HUES64 (cell line): ENCODE data around the gene LPP.
"Not testable (repeated sequence)": the region's sequence is repeated elsewhere in the genome, so short reads cannot be mapped to it uniquely, and the experiment has no call there.

Source experiments
- H3K27ac ChIP-seq: 2 replicates; pipeline ENCODE4 v1.7.0; 2013; ENCODE audit warnings: low read depth, low read length, inconsistent platforms
- H3K27me3 ChIP-seq: 2 replicates; pipeline ENCODE4 v1.6.1; 2013; ENCODE audit warnings: mild to moderate bottlenecking, low read length; ENCODE audit not compliant: insufficient read depth
- H3K36me3 ChIP-seq: 2 replicates; pipeline ENCODE4 v1.6.1; 2013; ENCODE audit warnings: mild to moderate bottlenecking, low read length; ENCODE audit not compliant: insufficient read depth
- H3K4me1 ChIP-seq: 2 replicates; pipeline ENCODE4 v1.6.1; 2013; ENCODE audit warnings: mild to moderate bottlenecking, low read length, moderate library complexity; ENCODE audit not compliant: insufficient read depth
- H3K4me3 ChIP-seq: 2 replicates; pipeline ENCODE4 v1.5.1; 2013; ENCODE audit warnings: mild to moderate bottlenecking, low read length, moderate library complexity
- H3K9ac ChIP-seq: 2 replicates; pipeline ENCODE4 v1.6.1; 2013; ENCODE audit warnings: mild to moderate bottlenecking, low read depth, low read length
- H3K9me3 ChIP-seq: 2 replicates; pipeline ENCODE4 v1.6.1; 2013; ENCODE audit warnings: low read depth, low read length; ENCODE audit not compliant: insufficient read depth
- WGBS: fragments of 150-250, 120-280 bp; methylation state at CpG from one replicate; pipeline ENCODE4 v1.1.7; 2013; ENCODE audit warnings: missing lambda C conversion rate; 5-methylcytosine and 5-hydroxymethylcytosine counted together

The LPP gene

GRCh38 chr3:188700918-188701317 is 547.0 kb downstream of the LPP start:
- H3K27ac ChIP-seq, result no peak overlapping the region
- H3K4me1 ChIP-seq, result peaks cover 12% of the 10 kb centered on the region
- H3K9ac ChIP-seq, result no peak overlapping the region
- H3K9me3 ChIP-seq, result no peaks in the 10 kb centered on the region
- H3K27me3 ChIP-seq, result no peaks in the 10 kb centered on the region
- H3K4me3 ChIP-seq, result no peak overlapping the region
- H3K36me3 ChIP-seq, result no peaks in the 10 kb centered on the region

GRCh38 chr3:188701485-188701969 is 547.6 kb downstream of the LPP start:
- Histone ChIP-seq H3K36me3 (no peaks in the 10 kb centered on the region), H3K4me3 (no peak overlapping the region), H3K27me3 (no peaks in the 10 kb centered on the region), H3K9me3 (no peaks in the 10 kb centered on the region), H3K9ac (no peak overlapping the region), H3K4me1 (peaks cover 10% of the 10 kb centered on the region), H3K27ac (no peak overlapping the region)
- WGBS, result 92% methylated on average over 2 of the region's 4 CpGs

- not testable (repeated sequence) for H3K9me3 ChIP-seq, H3K27me3 ChIP-seq, H3K4me1 ChIP-seq, H3K4me3 ChIP-seq, H3K36me3 ChIP-seq, H3K27ac ChIP-seq, H3K9ac ChIP-seq
- 97% methylated on average over 10 of the region's 10 CpGs for WGBS
Observed at GRCh38 chr3:188702028-188702427, 548.1 kb downstream of the LPP start.

GRCh38 chr3:188706176-188706575 is 552.2 kb downstream of the LPP start:
- no peaks in the 10 kb centered on the region for H3K4me1 ChIP-seq
- H3K27ac ChIP-seq, result no peak overlapping the region
- no peaks in the 10 kb centered on the region for H3K9me3 ChIP-seq
- no peaks in the 10 kb centered on the region for H3K36me3 ChIP-seq
- WGBS, result 100% methylated on average over 1 of the region's 1 CpG
- no peaks in the 10 kb centered on the region for H3K27me3 ChIP-seq
- H3K9ac ChIP-seq, result no peak overlapping the region
- no peak overlapping the region for H3K4me3 ChIP-seq

DNA sequence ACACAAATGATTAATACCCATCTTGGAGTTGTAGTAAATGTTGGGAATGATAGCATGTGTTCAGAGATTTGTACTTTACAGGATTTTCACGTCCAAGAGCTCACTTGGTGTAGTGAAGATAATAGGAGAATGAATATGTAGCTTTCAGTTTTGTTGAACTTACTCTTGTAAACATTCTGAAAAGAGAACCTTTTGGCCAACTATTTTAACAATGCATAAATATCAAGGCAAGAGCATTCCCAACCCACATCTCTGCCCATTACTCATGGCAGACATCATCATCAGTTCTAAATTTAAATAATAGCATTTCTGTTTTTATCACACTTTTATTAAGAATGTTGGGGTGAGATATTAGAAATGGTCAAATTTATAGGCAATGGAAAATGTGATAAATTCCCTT is 552.6 kb downstream of the LPP start:
- H3K4me3 ChIP-seq, result no peak overlapping the region
- no peak overlapping the region for H3K27ac ChIP-seq
- WGBS, result 100% methylated on average over 1 of the region's 1 CpG
- H3K36me3 ChIP-seq, result no peaks in the 10 kb centered on the region
- H3K27me3 ChIP-seq, result no peaks in the 10 kb centered on the region
- H3K9ac ChIP-seq, result no peak overlapping the region
- H3K4me1 ChIP-seq, result no peaks in the 10 kb centered on the region
- no peaks in the 10 kb centered on the region for H3K9me3 ChIP-seq

DNA sequence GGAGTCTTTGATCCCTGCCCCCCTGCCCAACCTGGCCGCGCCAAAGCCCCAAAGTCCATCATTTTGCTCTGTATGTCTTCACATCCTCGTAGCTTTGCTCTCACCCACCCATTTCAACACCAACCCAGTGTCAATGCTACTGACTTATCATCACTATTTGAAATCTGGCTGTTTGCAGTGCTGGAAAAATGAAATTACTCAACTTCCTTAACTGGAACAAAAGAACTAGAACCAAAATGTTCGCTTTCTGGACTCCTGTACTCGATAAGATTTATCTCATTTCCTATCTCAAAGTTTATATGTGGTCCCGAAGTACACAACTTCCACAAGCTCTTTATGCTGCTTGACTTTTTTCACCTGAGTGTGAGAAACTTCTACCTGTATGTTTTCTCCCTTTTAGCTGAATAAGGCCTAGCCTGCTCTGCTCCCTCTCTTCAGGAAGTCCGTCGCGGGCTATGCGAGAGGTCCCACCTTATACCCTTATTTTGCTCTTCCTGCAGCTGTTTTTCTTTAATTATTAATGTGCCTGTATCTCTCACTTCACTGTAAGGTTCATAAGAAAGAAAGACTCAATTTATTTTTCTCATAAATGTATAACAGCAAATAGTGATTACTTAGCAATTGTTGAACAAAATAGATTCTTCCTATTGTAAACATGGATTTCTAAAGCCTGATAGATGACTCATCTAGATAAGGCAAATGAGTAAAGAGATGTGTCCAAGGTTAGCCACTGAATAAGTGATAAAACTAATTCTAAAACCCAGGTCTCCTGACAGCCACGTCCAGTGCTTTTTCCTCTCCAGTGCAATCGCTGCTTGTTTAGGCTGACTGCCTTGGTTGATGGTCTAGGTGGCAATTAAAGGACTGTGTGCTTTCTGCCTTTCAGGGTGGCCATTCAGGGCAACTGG is 553.7 kb downstream of the LPP start:
- no peak overlapping the region for H3K27ac ChIP-seq
- H3K27me3 ChIP-seq, result no peaks in the 10 kb centered on the region
- H3K4me1 ChIP-seq, result no peaks in the 10 kb centered on the region
- 94% methylated on average over 12 of the region's 12 CpGs for WGBS
- no peaks in the 10 kb centered on the region for H3K36me3 ChIP-seq
- no peaks in the 10 kb centered on the region for H3K9me3 ChIP-seq
- H3K9ac ChIP-seq, result no peak overlapping the region
- no peak overlapping the region for H3K4me3 ChIP-seq

- no peak overlapping the region for H3K9ac ChIP-seq
Observed at GRCh38 chr3:188711881-188712247, 557.9 kb downstream of the LPP start.

DNA sequence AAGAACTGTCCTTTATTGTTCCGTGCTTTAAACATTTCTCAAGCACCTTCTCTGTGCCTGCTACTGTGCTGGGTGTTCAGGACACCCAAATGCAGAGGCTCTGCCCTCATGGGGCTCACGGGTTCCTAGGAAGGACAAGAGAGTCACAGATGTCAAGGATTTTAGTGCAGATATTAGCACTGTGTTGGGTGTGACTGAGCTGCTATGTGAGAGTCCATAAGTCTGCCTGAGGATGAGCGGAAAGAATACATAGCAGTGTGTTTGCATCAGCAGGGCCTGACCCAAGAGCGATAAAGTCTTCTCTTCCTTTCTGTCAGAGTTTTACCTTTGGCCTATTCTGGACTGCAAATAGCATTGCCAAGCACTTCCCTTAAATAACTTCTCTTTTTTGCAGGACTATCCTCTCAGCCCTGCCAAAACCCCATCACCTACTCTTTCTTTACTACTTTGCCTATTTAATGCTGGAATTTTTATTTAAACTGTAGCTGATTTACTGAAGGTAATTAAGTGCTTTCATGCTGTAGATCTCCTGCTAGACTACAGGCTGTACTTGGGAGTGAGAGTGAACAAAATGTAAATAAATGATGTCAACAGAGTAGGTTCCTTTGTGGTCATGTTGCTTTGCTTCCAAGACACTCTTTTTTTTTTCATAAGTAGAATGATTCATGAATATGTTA is 558.4 kb downstream of the LPP start:
- Histone ChIP-seq H3K9ac (no peak overlapping the region), H3K9me3 (no peaks in the 10 kb centered on the region), H3K4me3 (no peak overlapping the region), H3K4me1 (no peaks in the 10 kb centered on the region), H3K27me3 (no peaks in the 10 kb centered on the region), H3K36me3 (no peaks in the 10 kb centered on the region), H3K27ac (no peak overlapping the region)
- WGBS, result 94% methylated on average over 4 of the region's 4 CpGs

More at GRCh38 chr3:188711881-188712247, 557.9 kb downstream of the LPP start:
- no peaks in the 10 kb centered on the region for H3K36me3 ChIP-seq
- no peaks in the 10 kb centered on the region for H3K9me3 ChIP-seq
- no peak overlapping the region for H3K4me3 ChIP-seq
- WGBS, result 94% methylated on average over 3 of the region's 3 CpGs
- H3K27me3 ChIP-seq, result no peaks in the 10 kb centered on the region
- no peaks in the 10 kb centered on the region for H3K4me1 ChIP-seq
- H3K27ac ChIP-seq, result no peak overlapping the region

DNA sequence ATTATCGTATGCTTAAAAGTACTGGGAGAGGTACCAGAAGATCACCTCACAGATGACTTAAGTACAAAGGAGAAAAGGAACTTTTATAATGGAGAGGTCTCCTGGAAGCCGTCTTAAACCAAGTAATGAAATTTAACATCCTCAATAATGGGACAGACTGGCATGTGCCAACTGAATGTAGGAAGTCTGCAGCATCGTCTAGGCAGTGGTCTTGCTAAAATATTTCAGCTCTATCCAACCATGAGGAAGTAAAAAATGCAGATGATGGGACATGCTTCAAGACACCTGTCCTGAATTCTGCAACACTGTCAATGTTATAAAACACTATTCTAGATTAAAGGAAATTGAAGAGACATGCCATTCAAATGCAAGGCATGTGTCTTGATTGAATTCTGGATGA is 559.0 kb downstream of the LPP start:
- no peaks in the 10 kb centered on the region for H3K9me3 ChIP-seq
- WGBS, result 90% methylated on average over 2 of the region's 3 CpGs
- no peak overlapping the region for H3K4me3 ChIP-seq
- H3K27ac ChIP-seq, result no peak overlapping the region
- H3K9ac ChIP-seq, result no peak overlapping the region
- H3K36me3 ChIP-seq, result no peaks in the 10 kb centered on the region
- no peaks in the 10 kb centered on the region for H3K27me3 ChIP-seq
- no peaks in the 10 kb centered on the region for H3K4me1 ChIP-seq

DNA sequence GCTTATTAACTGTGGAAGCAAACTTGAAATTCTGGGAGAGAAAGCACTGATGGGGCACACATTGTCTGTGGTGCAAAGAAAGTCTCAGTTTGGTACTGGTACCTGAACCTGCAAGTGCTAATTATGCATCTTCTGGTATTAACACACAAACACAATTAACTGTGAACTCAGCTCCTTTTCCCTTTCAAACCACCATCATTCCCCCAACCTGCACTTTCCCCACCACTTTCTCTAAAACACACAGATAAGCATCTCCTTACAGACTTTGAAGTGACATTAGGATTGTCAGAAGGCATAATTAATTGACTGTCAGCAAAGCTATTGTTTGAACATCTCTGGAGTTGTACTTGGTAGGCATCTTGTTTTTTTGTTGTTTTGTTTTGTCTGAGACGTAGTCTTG is 565.6 kb downstream of the LPP start:
- 90% methylated on average over 1 of the region's 1 CpG for WGBS
- H3K9me3 ChIP-seq, result no peaks in the 10 kb centered on the region
- H3K36me3 ChIP-seq, result no peaks in the 10 kb centered on the region
- H3K4me3 ChIP-seq, result no peak overlapping the region
- no peaks in the 10 kb centered on the region for H3K27me3 ChIP-seq
- H3K9ac ChIP-seq, result no peak overlapping the region
- H3K4me1 ChIP-seq, result no peaks in the 10 kb centered on the region
- H3K27ac ChIP-seq, result no peak overlapping the region

- WGBS, result 90% methylated on average over 1 of the region's 3 CpGs
- Histone ChIP-seq H3K9ac (no peak overlapping the region), H3K27me3 (no peaks in the 10 kb centered on the region), H3K27ac (no peak overlapping the region), H3K4me3 (no peak overlapping the region), H3K4me1 (no peaks in the 10 kb centered on the region), H3K9me3 (no peaks in the 10 kb centered on the region), H3K36me3 (no peaks in the 10 kb centered on the region)
Observed at GRCh38 chr3:188720215-188720614, 566.3 kb downstream of the LPP start.
